Transverse colon (tissue), 4 donors: ENCODE measurements around the gene DEFB113.

Experiments used
- EP300 ChIP-seq: sonication (generic); formaldehyde crosslinking; IDR thresholded peaks from one replicate; pipeline ENCODE4 v1.6.1; 2017; ENCODE audit warnings: antibody characterized with exemption, low read depth
- POLR2A ChIP-seq: fragments of 450-650 bp; IDR thresholded peaks from one replicate; pipeline ENCODE4 v1.6.1; 2016; ENCODE audit warnings: antibody characterized with exemption, mild to moderate bottlenecking, moderate library complexity
- POLR2AphosphoS5 ChIP-seq, 3 donors: sonication (generic); formaldehyde crosslinking; IDR thresholded peaks; one replicate each; pipeline ENCODE4 v1.6.1; 2016; ENCODE audit warnings: antibody characterized with exemption in 3 of 3
- TF ChIP-seq, protein P1 (sequence below), 5 experiments: fragments of 200-600 bp in 3 of 5; fragments of 450-650 bp in 2 of 5; sonication (generic) in 3 of 5; IDR thresholded peaks; 1 replicate in 2 of 5; 2 replicates in 3 of 5; pipeline ENCODE4 v1.5.1; 2016 to 2017; ENCODE audit warnings: antibody characterized with exemption in 5 of 5, inconsistent platforms in 3 of 5, mild to moderate bottlenecking in 2 of 5, moderate library complexity in 1 of 5

DNA sequence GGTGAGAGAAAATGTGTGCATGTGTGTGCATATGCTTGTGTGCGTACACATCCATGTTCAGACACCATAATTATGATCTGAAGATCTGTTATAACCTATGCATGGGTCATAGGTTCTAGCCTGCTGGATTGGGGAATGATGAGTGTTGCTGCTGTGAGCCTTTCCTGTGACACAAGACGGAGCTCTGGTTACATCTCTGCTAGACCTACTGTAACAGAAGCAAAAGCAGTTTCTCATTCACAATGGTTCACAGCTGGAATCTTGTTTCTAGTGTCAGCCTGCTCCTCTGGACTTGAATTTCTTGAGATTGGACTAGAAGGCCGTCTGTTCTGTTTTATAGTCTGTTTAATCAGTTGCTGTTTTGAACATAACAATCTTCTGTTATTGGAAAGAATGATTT is 45.6 kb downstream of the DEFB113 start:
- TF ChIP-seq, protein P1, sequence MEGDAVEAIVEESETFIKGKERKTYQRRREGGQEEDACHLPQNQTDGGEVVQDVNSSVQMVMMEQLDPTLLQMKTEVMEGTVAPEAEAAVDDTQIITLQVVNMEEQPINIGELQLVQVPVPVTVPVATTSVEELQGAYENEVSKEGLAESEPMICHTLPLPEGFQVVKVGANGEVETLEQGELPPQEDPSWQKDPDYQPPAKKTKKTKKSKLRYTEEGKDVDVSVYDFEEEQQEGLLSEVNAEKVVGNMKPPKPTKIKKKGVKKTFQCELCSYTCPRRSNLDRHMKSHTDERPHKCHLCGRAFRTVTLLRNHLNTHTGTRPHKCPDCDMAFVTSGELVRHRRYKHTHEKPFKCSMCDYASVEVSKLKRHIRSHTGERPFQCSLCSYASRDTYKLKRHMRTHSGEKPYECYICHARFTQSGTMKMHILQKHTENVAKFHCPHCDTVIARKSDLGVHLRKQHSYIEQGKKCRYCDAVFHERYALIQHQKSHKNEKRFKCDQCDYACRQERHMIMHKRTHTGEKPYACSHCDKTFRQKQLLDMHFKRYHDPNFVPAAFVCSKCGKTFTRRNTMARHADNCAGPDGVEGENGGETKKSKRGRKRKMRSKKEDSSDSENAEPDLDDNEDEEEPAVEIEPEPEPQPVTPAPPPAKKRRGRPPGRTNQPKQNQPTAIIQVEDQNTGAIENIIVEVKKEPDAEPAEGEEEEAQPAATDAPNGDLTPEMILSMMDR (IDR thresholded peaks at IDR 0.05) = no peak
- TF ChIP-seq EP300 = no peak
- no peak for TF ChIP-seq POLR2A
- no peak for TF ChIP-seq POLR2AphosphoS5 (IDR thresholded peaks at IDR 0.05)
